Pancreas (tissue), 10 donors: ENCODE data around the gene ATP10D. TPM values are rescaled to one million over a fixed set of nuclear protein-coding genes. Genes with fewer than 3 reads are reported as not detected.

ENCODE experiments used
- ATAC-seq, 4 donors: fragments of 200-7000 bp; cut with Tn5 transposase; one replicate each; pipeline versions ENCODE4 v1.8.0 to v1.9.1; 2020; ENCODE audit warnings: mild to moderate bottlenecking in 4 of 4, moderate library complexity in 4 of 4
- DNase-seq, 6 donors: peaks; one replicate each; pipeline ENCODE4 v3.0.0-alpha.2; 2020
- FAIRE-seq: peaks from 2 replicates; lab custom pipeline; 2012; peaks lifted over from hg19 to GRCh38; lab: Jason Lieb, UNC
- H3K27ac ChIP-seq, 4 donors: fragments of 200-600 bp; sonication (generic); 1 replicate in 3 of 4; 2 replicates in 1 of 4; pipeline versions ENCODE4 v1.5.0 to v1.8.0; 2020
- H3K27me3 ChIP-seq, 4 donors: fragments of 200-600 bp; one replicate each; pipeline ENCODE4 v1.8.0; 2021
- H3K36me3 ChIP-seq, 3 donors: fragments of 200-600 bp; sonication (generic) in 1 of 3; one replicate each; pipeline versions ENCODE4 v1.5.0 to v1.8.0; 2020 to 2021
- H3K4me1 ChIP-seq, 3 donors: fragments of 200-600 bp; one replicate each; pipeline ENCODE4 v1.8.0; 2021
- H3K4me3 ChIP-seq, 4 donors: fragments of 200-600 bp; sonication (generic) in 2 of 4; one replicate each; pipeline versions ENCODE4 v1.5.0 to v1.8.0; 2020 to 2021
- H3K9me3 ChIP-seq, 4 donors: fragments of 200-600 bp; one replicate each; pipeline ENCODE4 v1.8.0; 2021
- WGBS, 2 donors: extraction: QIAGEN DNeasy Blood & Tissue Kit; methylation state at CpG; one replicate each; pipeline ENCODE4 v1.1.7; 2013; 5-methylcytosine and 5-hydroxymethylcytosine counted together
- intact Hi-C, 3 donors: fragments of 100-400 bp; cut with DNase I; formaldehyde crosslinking; loops; one replicate each; pipeline versions ENCODE4 v1.11.1 to v1.14.2; 2022
- polyA plus RNA-seq, 2 donors: library from polyadenylated mRNA; stranded (reverse); fragments of 200-250 nt; gene quantifications; one replicate each; pipeline ENCODE4 v1.2.3, GENCODE V29; 2013
- total RNA-seq, 6 donors: library from RNA; stranded (reverse); fragmentation: NEBNext Ultra II Directional in 4 of 6; extraction: Animal tissue kit (Norgen Biotek cat#: 25700) in 4 of 6; gene quantifications; one replicate each; pipeline versions ENCODE4 v1.2.1 to v1.2.4, GENCODE V29; 2021 to 2023
- TF ChIP-seq, protein P1 (sequence below), 4 donors: fragments of 200-600 bp; sonication (generic) in 3 of 4; IDR thresholded peaks; one replicate each; pipeline versions ENCODE4 v1.5.0 to v1.8.0; 2021; ENCODE audit warnings: antibody characterized with exemption in 4 of 4
- donor health status: healthy with polysubstance abuse.
- donor health status: DM: no; HTN: no; CAD: no; lungs with moderate emphysema.
- donor health status: DM: no; HTN: no; CAD: no.
- donor health status: control.
- donor health status: control.
- donor health status: Bipolar disorder and iron deficiency.
- donor health status: DM: yes; HTN: yes; CAD: no.
- donor health status: DM: no; HTN: no; CAD: no.
- donor health status: DM: no; HTN: no; CAD: no.
- donor health status: DM: yes; HTN: yes; CAD: no.

Gene ATP10D
- total and polyA plus RNA-seq, 8 donors, result 2.1 to 20.5 (median 7.5) TPM

GRCh38 chr4:47490550-47490949 lies 5.5 kb downstream of the ATP10D start:
- 81 to 82% methylated on average over 4 of the region's 4 CpGs for WGBS, 2 donors
- peak in 1 of 4 donors; percentile 33 for ATAC-seq
- no peaks in the 10 kb centered on the region for H3K36me3 ChIP-seq
- H3K27ac ChIP-seq, result no peak overlapping the region
- no peaks in the 10 kb centered on the region for H3K27me3 ChIP-seq
- intact Hi-C loops, result no loop called here
- no peak for FAIRE-seq
- no peak for DNase-seq
- TF ChIP-seq, protein P1, sequence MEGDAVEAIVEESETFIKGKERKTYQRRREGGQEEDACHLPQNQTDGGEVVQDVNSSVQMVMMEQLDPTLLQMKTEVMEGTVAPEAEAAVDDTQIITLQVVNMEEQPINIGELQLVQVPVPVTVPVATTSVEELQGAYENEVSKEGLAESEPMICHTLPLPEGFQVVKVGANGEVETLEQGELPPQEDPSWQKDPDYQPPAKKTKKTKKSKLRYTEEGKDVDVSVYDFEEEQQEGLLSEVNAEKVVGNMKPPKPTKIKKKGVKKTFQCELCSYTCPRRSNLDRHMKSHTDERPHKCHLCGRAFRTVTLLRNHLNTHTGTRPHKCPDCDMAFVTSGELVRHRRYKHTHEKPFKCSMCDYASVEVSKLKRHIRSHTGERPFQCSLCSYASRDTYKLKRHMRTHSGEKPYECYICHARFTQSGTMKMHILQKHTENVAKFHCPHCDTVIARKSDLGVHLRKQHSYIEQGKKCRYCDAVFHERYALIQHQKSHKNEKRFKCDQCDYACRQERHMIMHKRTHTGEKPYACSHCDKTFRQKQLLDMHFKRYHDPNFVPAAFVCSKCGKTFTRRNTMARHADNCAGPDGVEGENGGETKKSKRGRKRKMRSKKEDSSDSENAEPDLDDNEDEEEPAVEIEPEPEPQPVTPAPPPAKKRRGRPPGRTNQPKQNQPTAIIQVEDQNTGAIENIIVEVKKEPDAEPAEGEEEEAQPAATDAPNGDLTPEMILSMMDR (IDR thresholded peaks at IDR 0.05), result no peak
- peaks cover 0 to 5% (median 0%) of the 10 kb centered on the region in 3 donors for H3K4me1 ChIP-seq
- H3K9me3 ChIP-seq, result no peaks in the 10 kb centered on the region
- H3K4me3 ChIP-seq, result no peak overlapping the region

DNA sequence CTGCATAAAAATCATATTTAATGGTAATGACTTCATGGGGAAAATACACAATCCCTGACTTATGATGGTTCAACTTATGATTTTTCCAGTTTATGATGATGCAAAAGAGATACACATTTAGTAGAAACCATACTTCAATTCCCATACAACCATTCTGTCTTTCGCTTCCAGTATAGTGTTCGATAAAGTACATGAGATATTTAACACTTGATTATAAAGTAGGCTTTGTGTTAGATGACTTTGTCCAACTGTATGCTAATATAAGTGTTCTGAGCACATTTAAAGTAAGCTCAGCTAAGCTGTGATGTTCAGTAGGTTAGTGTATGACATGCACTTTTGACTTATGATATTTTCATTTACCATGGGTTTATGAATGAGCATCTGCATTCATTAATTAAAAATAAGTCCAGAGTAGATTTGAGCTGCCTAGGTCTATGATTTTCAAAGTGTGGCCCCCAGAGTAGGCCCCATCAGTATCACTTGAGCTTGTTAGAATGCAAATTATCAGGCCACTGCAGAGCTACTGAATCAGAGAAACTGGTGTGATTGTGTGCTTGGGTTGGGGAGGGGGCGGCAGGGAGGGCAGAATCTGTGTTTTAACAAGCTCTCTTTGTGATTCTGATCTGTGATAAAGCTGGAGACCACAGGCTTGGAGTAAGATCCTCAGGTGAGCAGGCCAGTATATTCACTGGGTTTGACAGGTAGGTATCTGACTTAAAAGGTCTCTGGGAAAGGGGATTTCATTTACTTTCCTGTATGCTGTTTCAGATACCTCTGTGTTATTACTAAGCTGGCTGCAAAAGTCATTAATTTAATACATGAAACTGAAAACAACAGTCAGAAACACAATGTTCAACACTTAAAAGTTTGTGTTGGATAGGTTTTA lies 8.4 kb downstream of the ATP10D start:
- H3K27ac ChIP-seq, result no peak overlapping the region
- 82 to 85% methylated on average over 3 of the region's 3 CpGs for WGBS, 2 donors
- no peaks in the 10 kb centered on the region for H3K4me1 ChIP-seq
- intact Hi-C loops, result no loop called here
- H3K4me3 ChIP-seq, result no peak overlapping the region
- TF ChIP-seq, protein P1 (IDR thresholded peaks at IDR 0.05), result no peak
- H3K9me3 ChIP-seq, result no peaks in the 10 kb centered on the region
- no peaks in the 10 kb centered on the region for H3K36me3 ChIP-seq
- ATAC-seq (no peak), DNase-seq (no peak), FAIRE-seq (no peak)
- H3K27me3 ChIP-seq, result no peaks in the 10 kb centered on the region

DNA sequence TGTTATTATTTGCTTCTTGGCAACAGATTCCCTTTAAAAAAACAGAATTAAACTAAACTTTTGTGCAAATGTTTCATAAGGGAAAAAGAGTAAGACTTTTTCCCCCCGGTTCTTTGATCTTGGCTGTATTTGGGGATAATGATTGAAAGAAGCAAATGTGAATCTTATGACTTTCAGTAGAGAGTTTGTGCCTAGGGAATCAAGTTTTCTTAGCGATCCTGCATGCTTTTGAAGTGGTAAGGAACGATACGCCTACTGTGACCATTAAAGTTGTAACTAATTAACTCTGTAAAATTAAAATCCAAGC lies 9.0 kb downstream of the ATP10D start:
- DNase-seq (no peak), ATAC-seq (no peak), FAIRE-seq (no peak)
- Histone ChIP-seq H3K36me3 (no peaks in the 10 kb centered on the region), H3K4me3 (no peak overlapping the region), H3K9me3 (no peaks in the 10 kb centered on the region), H3K27me3 (no peaks in the 10 kb centered on the region), H3K4me1 (no peaks in the 10 kb centered on the region), H3K27ac (no peak overlapping the region)
- intact Hi-C loops, result no loop called here
- TF ChIP-seq, protein P1 (IDR thresholded peaks at IDR 0.05), result no peak
- WGBS, 2 donors, result 66 to 68% methylated on average over 4 of the region's 4 CpGs

DNA sequence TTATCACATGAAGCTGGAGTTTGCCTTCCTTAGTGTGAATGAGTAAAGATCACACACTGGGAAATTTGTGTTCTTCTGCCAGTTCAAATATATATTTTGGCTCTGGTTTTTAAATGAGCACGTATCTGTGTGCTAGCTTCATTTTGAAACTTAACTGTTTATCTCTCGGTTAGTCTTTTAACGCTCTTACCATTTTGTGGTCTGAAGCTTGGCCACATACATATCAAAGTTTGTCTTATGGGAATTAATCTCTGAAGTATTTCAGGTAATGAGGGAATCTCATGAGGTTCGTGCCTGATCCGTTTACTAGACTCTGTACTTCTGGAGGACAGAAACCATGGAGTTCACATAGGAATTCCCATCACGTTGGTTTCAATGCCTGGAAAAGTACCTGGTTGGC lies 13.8 kb downstream of the ATP10D start:
- ATAC-seq, result peak in 1 of 4 donors; percentile 53
- Histone ChIP-seq H3K4me3 (no peak overlapping the region), H3K4me1 (no peaks in the 10 kb centered on the region), H3K27ac (no peak overlapping the region), H3K9me3 (no peaks in the 10 kb centered on the region), H3K36me3 (no peaks in the 10 kb centered on the region), H3K27me3 (no peaks in the 10 kb centered on the region)
- 67 to 69% methylated on average over 6 of the region's 6 CpGs for WGBS, 2 donors
- TF ChIP-seq, protein P1 (IDR thresholded peaks at IDR 0.05), result no peak
- FAIRE-seq, result no peak
- intact Hi-C loops, result no loop called here
- DNase-seq, result no peak

- intact Hi-C loops, result no loop called here
- Histone ChIP-seq H3K36me3 (no peaks in the 10 kb centered on the region), H3K9me3 (no peaks in the 10 kb centered on the region), H3K4me1 (no peaks in the 10 kb centered on the region), H3K4me3 (no peak overlapping the region), H3K27me3 (no peaks in the 10 kb centered on the region), H3K27ac (no peak overlapping the region)
- FAIRE-seq (no peak), ATAC-seq (no peak), DNase-seq (no peak)
- TF ChIP-seq, protein P1 (IDR thresholded peaks at IDR 0.05), result no peak
- WGBS, 2 donors, result 69 to 74% methylated on average over 2 of the region's 2 CpGs
Measured at GRCh38 chr4:47499700-47500099, 14.6 kb downstream of the ATP10D start.
